Esophagus muscularis mucosa (tissue), 4 donors: ENCODE measurements around the gene MEIS2. TPM values are rescaled to one million over a fixed set of nuclear protein-coding genes. Genes with fewer than 3 reads are reported as not detected.
A peak's percentile ranks its signal among the peaks of the same experiment; 100 is the strongest.

Source experiments
- DNase-seq: peaks from one replicate; pipeline ENCODE4 v3.0.0-alpha.2; 2017; ENCODE audit errors: extremely low spot score
- H3K27ac ChIP-seq, 4 donors: fragments of 200-600 bp; sonication (generic); replicated peaks in 1 of 4; 1 replicate in 3 of 4; 2 replicates in 1 of 4; pipeline ENCODE4 v1.5.1; 2016 to 2019; ENCODE audit warnings: mild to moderate bottlenecking in 1 of 4
- H3K27me3 ChIP-seq, 4 donors: fragments of 200-600 bp; sonication (generic); one replicate each; pipeline versions ENCODE4 v1.5.1 to v1.6.0; 2016 to 2019
- H3K36me3 ChIP-seq, 4 donors: fragments of 200-600 bp; sonication (generic); one replicate each; pipeline ENCODE4 v1.5.1; 2016 to 2019
- H3K4me1 ChIP-seq, 4 donors: fragments of 200-600 bp; sonication (generic); one replicate each; pipeline ENCODE4 v1.5.1; 2016 to 2019
- H3K4me3 ChIP-seq, 4 donors: fragments of 200-600 bp; sonication (generic); 1 replicate in 2 of 4; 2 replicates in 2 of 4; pipeline ENCODE4 v1.5.1; 2016 to 2019; ENCODE audit warnings: mild to moderate bottlenecking in 4 of 4, moderate library complexity in 1 of 4
- H3K9me3 ChIP-seq, 4 donors: fragments of 200-600 bp; sonication (generic); 1 replicate in 3 of 4; 2 replicates in 1 of 4; pipeline ENCODE4 v1.5.1; 2016 to 2019
- EP300 ChIP-seq: sonication (generic); formaldehyde crosslinking; IDR thresholded peaks from one replicate; pipeline ENCODE4 v1.6.1; 2017; ENCODE audit warnings: antibody characterized with exemption
- POLR2A ChIP-seq: fragments of 450-650 bp; IDR thresholded peaks from one replicate; pipeline ENCODE4 v1.6.1; 2017; ENCODE audit warnings: antibody characterized with exemption, moderate library complexity, mild to moderate bottlenecking, low read depth
- POLR2AphosphoS5 ChIP-seq, 2 donors: sonication (generic); formaldehyde crosslinking; IDR thresholded peaks; one replicate each; pipeline ENCODE4 v1.6.1; 2017; ENCODE audit warnings: antibody characterized with exemption in 2 of 2
- WGBS: methylation state at CpG from one replicate; pipeline ENCODE4 v1.1.5; 2018; 5-methylcytosine and 5-hydroxymethylcytosine counted together
- intact Hi-C: fragments of 100-400 bp; cut with DNase I; formaldehyde crosslinking; loops from one replicate; pipeline ENCODE4 v1.15.1; 2023
- total RNA-seq, 4 donors: library from RNA; depleted of rRNA; stranded (reverse); fragments of >200 nt; gene quantifications; one replicate each; pipeline versions ENCODE4 v1.1.0 to v1.2.1, GENCODE V29; 2016
- TF ChIP-seq, protein P1 (sequence below), 3 experiments: fragments of 200-600 bp in 2 of 3; fragments of 450-650 bp in 1 of 3; sonication (generic) in 2 of 3; IDR thresholded peaks; one replicate each; pipeline ENCODE4 v1.5.1; 2017 to 2019; ENCODE audit warnings: antibody characterized with exemption in 3 of 3, mild to moderate bottlenecking in 2 of 3, moderate library complexity in 1 of 3

The MEIS2 gene
- total RNA-seq, 4 donors from 2014 or later: 53.8 to 106 (median 63.3) TPM

DNA sequence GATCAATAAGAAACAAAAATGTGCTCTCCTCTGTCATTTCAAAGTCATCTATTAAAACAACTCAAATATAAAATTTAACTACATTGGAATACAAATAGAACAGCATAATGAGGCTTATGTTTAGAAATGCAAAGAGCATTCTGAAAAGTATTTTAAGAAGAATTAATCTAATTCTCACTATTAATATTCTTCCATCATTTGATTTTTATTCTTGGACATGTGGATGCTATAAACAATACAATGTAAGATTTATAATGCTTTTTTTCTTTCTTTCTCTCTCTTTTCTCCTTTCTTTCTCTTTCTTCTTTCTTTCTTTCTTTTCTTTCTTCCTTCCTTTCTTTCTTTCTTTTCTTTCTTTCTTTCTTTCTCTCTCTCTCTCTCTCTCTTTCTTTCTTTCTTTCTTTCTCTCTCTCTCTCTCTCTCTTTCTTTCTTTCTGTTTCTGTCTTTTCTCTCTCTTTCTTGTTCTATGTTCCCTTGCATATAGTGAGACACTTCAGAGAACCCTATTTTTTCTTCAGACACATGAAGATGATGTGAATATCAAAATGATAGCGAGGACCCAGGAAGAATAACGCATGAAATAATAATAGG is 32.6 kb upstream of the MEIS2 start:
- no peaks in the 10 kb centered on the region for H3K27me3 ChIP-seq
- H3K27ac ChIP-seq: no peak overlapping the region
- no peak for DNase-seq
- 85% methylated on average over 2 of the region's 2 CpGs for WGBS
- H3K36me3 ChIP-seq: no peaks in the 10 kb centered on the region
- H3K4me1 ChIP-seq: peaks cover 0 to 20% (median 17%) of the 10 kb centered on the region in 4 donors
- no peak overlapping the region for H3K4me3 ChIP-seq
- intact Hi-C loops: no loop called here
- TF ChIP-seq POLR2A (no peak), POLR2AphosphoS5 (IDR thresholded peaks at IDR 0.05) (no peak), EP300 (no peak)
- TF ChIP-seq, protein P1, sequence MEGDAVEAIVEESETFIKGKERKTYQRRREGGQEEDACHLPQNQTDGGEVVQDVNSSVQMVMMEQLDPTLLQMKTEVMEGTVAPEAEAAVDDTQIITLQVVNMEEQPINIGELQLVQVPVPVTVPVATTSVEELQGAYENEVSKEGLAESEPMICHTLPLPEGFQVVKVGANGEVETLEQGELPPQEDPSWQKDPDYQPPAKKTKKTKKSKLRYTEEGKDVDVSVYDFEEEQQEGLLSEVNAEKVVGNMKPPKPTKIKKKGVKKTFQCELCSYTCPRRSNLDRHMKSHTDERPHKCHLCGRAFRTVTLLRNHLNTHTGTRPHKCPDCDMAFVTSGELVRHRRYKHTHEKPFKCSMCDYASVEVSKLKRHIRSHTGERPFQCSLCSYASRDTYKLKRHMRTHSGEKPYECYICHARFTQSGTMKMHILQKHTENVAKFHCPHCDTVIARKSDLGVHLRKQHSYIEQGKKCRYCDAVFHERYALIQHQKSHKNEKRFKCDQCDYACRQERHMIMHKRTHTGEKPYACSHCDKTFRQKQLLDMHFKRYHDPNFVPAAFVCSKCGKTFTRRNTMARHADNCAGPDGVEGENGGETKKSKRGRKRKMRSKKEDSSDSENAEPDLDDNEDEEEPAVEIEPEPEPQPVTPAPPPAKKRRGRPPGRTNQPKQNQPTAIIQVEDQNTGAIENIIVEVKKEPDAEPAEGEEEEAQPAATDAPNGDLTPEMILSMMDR (IDR thresholded peaks at IDR 0.05): no peak
- no peaks in the 10 kb centered on the region for H3K9me3 ChIP-seq

GRCh38 chr15:37131621-37132020 is 31.3 kb upstream of the MEIS2 start:
- 57% methylated on average over 2 of the region's 2 CpGs for WGBS
- intact Hi-C loops: no loop called here
- TF ChIP-seq, protein P1 (IDR thresholded peaks at IDR 0.05): no peak
- TF ChIP-seq POLR2AphosphoS5 (IDR thresholded peaks at IDR 0.05): no peak
- TF ChIP-seq POLR2A: no peak
- TF ChIP-seq EP300: no peak
- Histone ChIP-seq H3K27ac (peak overlapping the region in 2 of 4 donors; percentile 7 to 32), H3K4me1 (peaks cover 0 to 20% (median 17%) of the 10 kb centered on the region in 4 donors), H3K4me3 (no peak overlapping the region), H3K27me3 (no peaks in the 10 kb centered on the region), H3K36me3 (no peaks in the 10 kb centered on the region), H3K9me3 (no peaks in the 10 kb centered on the region)
- DNase-seq: no peak

DNA sequence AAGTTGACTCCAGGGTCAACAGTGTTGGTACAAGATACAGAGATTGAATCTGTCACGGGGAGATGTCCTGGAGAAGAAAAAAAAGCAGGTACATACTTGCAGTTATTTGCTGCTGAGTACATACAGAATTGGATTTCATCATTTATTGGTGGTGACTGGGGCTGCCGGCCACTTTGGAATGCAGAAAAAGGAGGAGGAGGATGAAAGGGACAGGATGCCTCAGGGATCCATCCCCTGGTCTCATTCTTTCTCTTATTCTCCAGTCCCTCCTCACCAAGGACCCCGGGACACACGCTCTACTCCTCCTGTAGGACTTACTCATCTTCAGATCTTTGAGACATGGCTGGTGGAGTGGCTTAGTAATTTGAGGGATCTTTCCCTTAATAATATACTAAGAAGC is 30.0 kb upstream of the MEIS2 start:
- WGBS: 80% methylated on average over 4 of the region's 4 CpGs
- TF ChIP-seq, protein P1 (IDR thresholded peaks at IDR 0.05): no peak
- TF ChIP-seq POLR2A (no peak), POLR2AphosphoS5 (IDR thresholded peaks at IDR 0.05) (no peak), EP300 (no peak)
- no peaks in the 10 kb centered on the region for H3K9me3 ChIP-seq

DNA sequence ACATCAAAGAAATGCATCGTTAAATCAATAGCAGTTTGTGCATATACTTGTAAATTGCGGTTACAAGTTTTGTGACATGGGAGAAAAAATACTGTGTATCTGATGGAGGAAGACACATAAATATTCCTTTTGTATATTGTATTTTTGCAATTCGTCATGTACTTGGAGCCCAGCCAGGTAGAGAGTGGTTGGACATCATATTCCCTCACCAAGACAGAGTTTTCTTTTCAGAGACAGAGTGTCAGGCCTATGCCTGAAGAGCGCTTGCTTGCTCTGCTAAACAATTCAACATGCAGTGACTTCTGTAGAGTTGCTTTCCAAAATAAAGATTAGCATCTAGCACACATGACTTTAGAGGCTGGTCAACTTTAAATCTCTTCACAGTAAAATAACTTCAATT is 24.8 kb upstream of the MEIS2 start:
- Histone ChIP-seq H3K36me3 (no peaks in the 10 kb centered on the region), H3K4me1 (peaks cover 0 to 40% (median 37%) of the 10 kb centered on the region in 4 donors), H3K27ac (peak overlapping the region; percentile 35 to 64 (median 36)), H3K27me3 (no peaks in the 10 kb centered on the region), H3K9me3 (no peaks in the 10 kb centered on the region), H3K4me3 (no peak overlapping the region)
- no peak for TF ChIP-seq EP300
- TF ChIP-seq POLR2AphosphoS5 (IDR thresholded peaks at IDR 0.05): no peak
- TF ChIP-seq, protein P1 (IDR thresholded peaks at IDR 0.05): no peak
- no peak for TF ChIP-seq POLR2A
- no peak for DNase-seq
- intact Hi-C loops: loop anchor here (10.0 kb wide), 2 partner anchors 520 to 1370 kb away; no protein-coding TSS in a partner anchor
- WGBS: 35% methylated on average over 4 of the region's 4 CpGs

More for the DNA sequence above, 30.0 kb upstream of the MEIS2 start:
- Histone ChIP-seq H3K27me3 (no peaks in the 10 kb centered on the region), H3K4me1 (peaks cover 0 to 27% (median 23%) of the 10 kb centered on the region in 4 donors), H3K36me3 (no peaks in the 10 kb centered on the region), H3K27ac (no peak overlapping the region), H3K4me3 (no peak overlapping the region)
- DNase-seq: no peak
- intact Hi-C loops: no loop called here
